Ectodermal cell (in vitro differentiated cells): ENCODE data around the gene MARCHF9.
"Not testable (repeated sequence)": the region's sequence is repeated elsewhere in the genome, so short reads cannot be mapped to it uniquely, and the experiment has no call there.

Source experiments
- H3K27ac ChIP-seq: 2 replicates; pipeline ENCODE4 v1.7.0; 2013; ENCODE audit warnings: mild to moderate bottlenecking, low read depth, low read length; ENCODE audit not compliant: insufficient read depth, poor library complexity, severe bottlenecking
- H3K27me3 ChIP-seq: 2 replicates; pipeline ENCODE4 v1.7.0; 2013; ENCODE audit warnings: mild to moderate bottlenecking, low read length; ENCODE audit not compliant: insufficient read depth, control insufficient read depth, poor library complexity, severe bottlenecking
- H3K36me3 ChIP-seq: one replicate; pipeline ENCODE4 v1.7.0; 2013; ENCODE audit warnings: low read length; ENCODE audit not compliant: control insufficient read depth, insufficient read depth
- H3K4me1 ChIP-seq: one replicate; pipeline ENCODE4 v1.7.0; 2013; ENCODE audit warnings: low read length; ENCODE audit not compliant: control insufficient read depth, insufficient read depth
- H3K4me3 ChIP-seq: 2 replicates; pipeline ENCODE4 v1.7.0; 2013; ENCODE audit warnings: low read depth, low read length, control low read depth; ENCODE audit not compliant: insufficient read depth
- H3K9me3 ChIP-seq: 2 replicates; pipeline ENCODE4 v1.7.0; 2013; ENCODE audit warnings: mild to moderate bottlenecking, low read length, moderate library complexity; ENCODE audit not compliant: control insufficient read depth
- WGBS, 2 experiments: methylation state at CpG; one replicate each; pipeline ENCODE4 v1.1.7; 2013; ENCODE audit warnings: missing lambda C conversion rate in 2 of 2; 5-methylcytosine and 5-hydroxymethylcytosine counted together

The MARCHF9 gene

GRCh38 chr12:57772429-57773322 is 17.8 kb downstream of the MARCHF9 start, which contains the start of gene EEF1AKMT3:
Gene EEF1AKMT3 (plus strand): TSS chr12:57772614. CDS start chr12:57772725, 111 bp downstream.
- Histone ChIP-seq H3K36me3 (no peaks in the 10 kb centered on the region), H3K4me1 (peaks cover 2% of the 10 kb centered on the region)
- WGBS, 2 experiments, result 7% methylated on average over 67 of the region's 67 CpGs

DNA sequence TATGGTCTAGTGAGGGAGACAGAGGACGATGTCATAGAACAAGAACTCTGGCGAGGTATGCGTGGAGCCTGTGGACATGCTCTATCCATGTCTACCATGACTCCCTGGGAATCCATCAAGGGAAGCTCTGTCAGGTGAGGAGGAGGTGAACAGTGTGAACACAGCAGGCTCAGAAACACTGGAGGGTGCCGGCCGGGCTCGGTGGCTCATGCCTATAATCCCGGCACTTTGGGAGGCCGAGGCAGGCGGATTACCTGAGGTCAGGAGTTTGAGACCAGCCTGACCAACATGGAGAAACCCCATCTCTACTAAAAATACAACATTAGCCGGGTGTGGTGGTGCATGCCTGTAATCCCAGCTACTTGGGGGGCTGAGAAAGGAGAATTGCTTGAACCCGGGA is 19.7 kb downstream of the MARCHF9 start:
- 93 to 94% methylated on average over 11 of the region's 11 CpGs for WGBS, 2 experiments
- not testable (repeated sequence) for H3K36me3 ChIP-seq, H3K9me3 ChIP-seq, H3K4me1 ChIP-seq, H3K27ac ChIP-seq, H3K4me3 ChIP-seq
- H3K27me3 ChIP-seq, result peaks cover 10% of the 10 kb centered on the region

More at GRCh38 chr12:57772429-57773322, 17.8 kb downstream of the MARCHF9 start, which contains the start of gene EEF1AKMT3:
- H3K4me3 ChIP-seq, result peak within 1 kb of the TSS; percentile 59
- H3K27me3 ChIP-seq, result peaks cover 12% of the 10 kb centered on the region
- no peaks in the 10 kb centered on the region for H3K9me3 ChIP-seq
- peak within 1 kb of the TSS; percentile 92 for H3K27ac ChIP-seq

DNA sequence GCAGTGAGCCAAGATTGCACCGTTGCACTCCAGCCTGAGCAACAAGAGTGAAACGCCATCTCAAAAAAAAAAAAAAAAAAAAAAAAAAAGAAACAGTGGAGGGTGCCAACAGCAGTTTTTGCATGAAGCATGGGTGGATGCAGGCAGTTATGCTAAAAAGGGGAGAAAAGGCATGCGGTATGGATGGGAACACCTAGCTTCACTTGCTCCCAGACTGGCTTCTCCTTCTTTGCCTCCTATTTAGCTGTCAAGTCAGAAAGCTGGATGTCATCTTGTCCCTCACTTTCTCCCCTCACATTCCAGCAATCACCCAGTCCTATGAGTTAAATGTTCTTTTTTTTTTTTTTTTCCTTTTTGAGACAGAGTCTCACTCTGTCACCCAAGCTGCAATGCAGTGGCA is 20.1 kb downstream of the MARCHF9 start:
- Histone ChIP-seq H3K27me3 (peaks cover 10% of the 10 kb centered on the region), H3K4me3 (no peak overlapping the region), H3K9me3 (no peaks in the 10 kb centered on the region), H3K27ac (no peak overlapping the region), H3K4me1 (peaks cover 2% of the 10 kb centered on the region), H3K36me3 (no peaks in the 10 kb centered on the region)
- 84 to 92% methylated on average over 3 of the region's 3 CpGs for WGBS, 2 experiments

DNA sequence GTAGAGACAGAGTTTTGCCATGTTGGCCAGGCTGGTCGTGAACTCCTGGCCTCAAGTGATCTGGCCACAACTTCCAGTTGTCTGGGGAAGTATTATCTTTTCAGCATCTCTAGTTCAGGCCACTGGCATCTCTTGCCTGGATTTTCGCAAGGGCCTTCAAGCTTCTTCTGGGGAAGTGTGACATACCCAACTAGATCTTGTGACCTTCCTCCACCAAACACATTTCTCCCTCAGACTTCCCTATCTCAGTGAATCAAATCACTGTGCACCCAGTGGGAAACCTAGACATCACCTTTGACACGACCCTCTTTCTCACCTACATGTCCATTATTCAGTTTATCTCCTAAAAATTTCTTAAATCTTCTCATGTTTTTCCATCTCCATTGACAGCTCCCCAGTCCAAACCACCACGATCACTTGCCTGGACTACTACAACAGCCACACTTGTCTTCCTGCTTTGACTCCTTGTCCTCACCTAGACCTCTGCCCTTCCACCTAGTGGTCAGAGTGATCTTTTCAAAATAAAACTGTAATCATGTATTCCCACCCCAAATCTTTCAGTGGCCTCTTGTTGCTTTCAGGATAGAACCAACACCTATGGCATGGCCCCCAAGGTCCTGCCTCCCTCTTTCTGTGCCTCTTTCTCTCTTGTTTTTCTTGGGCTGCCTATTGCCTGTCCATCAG is 20.8 kb downstream of the MARCHF9 start:
- H3K4me1 ChIP-seq, result peaks cover 2% of the 10 kb centered on the region
- no peak overlapping the region for H3K4me3 ChIP-seq
- no peak overlapping the region for H3K27ac ChIP-seq
- 83 to 86% methylated on average over 4 of the region's 4 CpGs for WGBS, 2 experiments
- H3K36me3 ChIP-seq, result no peaks in the 10 kb centered on the region
- H3K9me3 ChIP-seq, result no peaks in the 10 kb centered on the region
- peaks cover 10% of the 10 kb centered on the region for H3K27me3 ChIP-seq

DNA sequence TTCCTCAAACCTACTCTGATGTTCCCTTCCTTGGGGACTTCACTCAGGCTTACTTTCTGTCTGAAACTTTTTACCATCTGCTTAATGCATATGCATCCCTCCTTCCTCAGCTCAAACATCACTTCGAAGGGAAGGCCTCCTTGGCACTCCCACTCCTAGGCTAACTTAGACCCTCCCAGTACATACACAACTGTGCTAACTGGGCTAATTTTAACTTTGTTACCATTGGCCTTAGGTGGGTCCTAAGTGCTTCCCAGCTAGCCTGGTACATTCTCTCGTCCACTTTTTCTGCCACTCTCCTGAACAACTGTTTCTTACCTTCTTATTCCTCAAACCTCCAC is 21.3 kb downstream of the MARCHF9 start:
- H3K9me3 ChIP-seq, result no peaks in the 10 kb centered on the region
- H3K27ac ChIP-seq, result no peak overlapping the region
- H3K27me3 ChIP-seq, result peaks cover 10% of the 10 kb centered on the region
- H3K36me3 ChIP-seq, result no peaks in the 10 kb centered on the region
- whole genome bisulfite sequencing, 2 experiments, result 86 to 88% methylated on average over 2 of the region's 2 CpGs
- no peak overlapping the region for H3K4me3 ChIP-seq
- no peaks in the 10 kb centered on the region for H3K4me1 ChIP-seq

DNA sequence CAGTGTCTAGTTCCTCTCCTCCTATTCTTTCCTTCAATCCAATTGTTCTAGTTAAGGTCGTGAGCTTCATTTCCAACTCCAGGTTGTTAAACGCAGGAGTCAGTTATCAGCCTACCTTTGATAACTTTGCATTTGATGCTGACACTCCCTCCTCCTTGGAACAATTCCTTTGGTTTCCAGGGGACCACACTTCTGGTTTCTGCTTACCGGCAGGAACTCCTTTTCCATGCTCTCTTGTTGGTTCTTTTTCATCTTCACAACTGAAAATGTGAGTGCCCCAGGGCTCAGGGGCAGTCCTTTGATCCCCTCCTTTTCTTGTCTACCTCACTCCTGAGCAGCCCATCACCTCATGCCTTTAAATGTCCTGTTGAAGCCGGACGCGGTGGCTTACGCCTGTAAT is 22.5 kb downstream of the MARCHF9 start:
- Histone ChIP-seq H3K9me3 (no peaks in the 10 kb centered on the region), H3K36me3 (no peaks in the 10 kb centered on the region), H3K4me1 (no peaks in the 10 kb centered on the region), H3K27ac (no peak overlapping the region), H3K4me3 (no peak overlapping the region), H3K27me3 (peaks cover 10% of the 10 kb centered on the region)
- WGBS, 2 experiments, result 78 to 93% methylated on average over 7 of the region's 7 CpGs

DNA sequence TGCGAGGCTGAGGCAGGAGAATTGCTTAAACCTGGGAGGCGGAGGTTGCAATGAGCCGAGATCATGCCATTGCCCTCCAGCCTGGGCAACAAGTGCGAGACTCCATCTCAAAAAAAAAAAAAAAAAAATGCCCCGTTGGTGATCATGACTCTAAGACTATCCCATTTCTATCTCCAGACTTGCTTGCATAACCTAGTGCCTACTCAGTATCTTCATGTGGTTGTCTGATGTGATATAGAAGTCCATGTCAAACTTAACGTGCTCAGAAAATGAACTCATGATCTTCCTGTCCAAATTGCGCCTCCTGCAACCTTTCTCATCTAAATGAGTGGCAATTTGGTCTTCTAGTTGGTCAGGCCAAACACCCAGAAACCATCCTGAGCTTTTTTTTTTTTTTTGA is 23.0 kb downstream of the MARCHF9 start:
- Histone ChIP-seq H3K4me3 (no peak overlapping the region), H3K36me3 (no peaks in the 10 kb centered on the region), H3K4me1 (no peaks in the 10 kb centered on the region), H3K9me3 (no peaks in the 10 kb centered on the region), H3K27me3 (peaks cover 8% of the 10 kb centered on the region), H3K27ac (no peak overlapping the region)
- 91 to 98% methylated on average over 6 of the region's 7 CpGs for WGBS, 2 experiments

- Histone ChIP-seq H3K4me1 (peaks cover 5% of the 10 kb centered on the region), H3K27me3 (no peaks in the 10 kb centered on the region), H3K36me3 (peaks cover 5% of the 10 kb centered on the region), H3K4me3 (no peak overlapping the region), H3K27ac (no peak overlapping the region), H3K9me3 (no peaks in the 10 kb centered on the region)
- 82 to 87% methylated on average over 1 of the region's 1 CpG for WGBS, 2 experiments
Measured at GRCh38 chr12:57779736-57780135, 24.8 kb downstream of the MARCHF9 start.

GRCh38 chr12:57780284-57780897 is 25.5 kb downstream of the MARCHF9 start:
- H3K27ac ChIP-seq, result no peak overlapping the region
- H3K4me1 ChIP-seq, result peaks cover 5% of the 10 kb centered on the region
- no peak overlapping the region for H3K4me3 ChIP-seq
- WGBS, 2 experiments, result 85 to 87% methylated on average over 4 of the region's 4 CpGs
- no peaks in the 10 kb centered on the region for H3K27me3 ChIP-seq
- no peaks in the 10 kb centered on the region for H3K9me3 ChIP-seq
- H3K36me3 ChIP-seq, result peaks cover 10% of the 10 kb centered on the region

DNA sequence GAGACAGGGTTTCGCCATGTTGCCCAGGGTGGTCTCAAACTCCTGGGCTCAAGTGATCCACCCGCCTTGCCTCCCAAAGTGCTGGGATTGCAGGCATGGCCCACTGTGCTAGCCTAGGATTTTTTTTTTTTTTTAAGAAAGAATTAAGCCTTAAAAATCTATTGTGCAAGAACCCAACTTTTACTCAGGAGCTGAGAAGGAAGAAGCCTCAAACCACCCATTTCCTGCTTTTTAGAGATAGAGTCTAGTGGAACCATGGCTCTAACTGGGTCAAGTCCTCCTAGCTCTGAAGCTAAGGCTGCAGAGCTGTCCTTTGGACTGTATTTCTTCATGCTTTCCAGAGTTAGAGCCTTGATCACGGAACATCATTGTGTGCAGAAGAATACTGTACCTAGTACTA is 26.3 kb downstream of the MARCHF9 start:
- Histone ChIP-seq H3K4me1 (peaks cover 5% of the 10 kb centered on the region), H3K4me3 (no peak overlapping the region), H3K27me3 (no peaks in the 10 kb centered on the region), H3K9me3 (no peaks in the 10 kb centered on the region), H3K27ac (no peak overlapping the region), H3K36me3 (peaks cover 14% of the 10 kb centered on the region)
- WGBS, 2 experiments, result 84 to 92% methylated on average over 3 of the region's 3 CpGs
